Femur (tissue), 1 donor: Measurements from ENCODE around the gene COG4.
"Not testable (repeated sequence)": the region's sequence is repeated elsewhere in the genome, so short reads cannot be mapped to it uniquely, and the experiment has no call there.

Source experiments
- DNase-seq: peaks from one replicate; pipeline ENCODE4 v3.0.0-alpha.2; 2017

COG4 gene

GRCh38 chr16:70453117-70453891 lies 70.0 kb downstream of the COG4 start:
- DNase-seq = no peak

- DNase-seq = not testable (repeated sequence)
Observed at GRCh38 chr16:70451004-70451340, 72.4 kb downstream of the COG4 start.

GRCh38 chr16:70450142-70451003 lies 73.0 kb downstream of the COG4 start:
- not testable (repeated sequence) for DNase-seq

GRCh38 chr16:70448075-70448474 lies 75.3 kb downstream of the COG4 start:
- no peak for DNase-seq

- no peak for DNase-seq
Observed at GRCh38 chr16:70444249-70445063, 78.9 kb downstream of the COG4 start.

- no peak for DNase-seq
Observed at GRCh38 chr16:70442344-70442743, 81.0 kb downstream of the COG4 start.

- no peak for DNase-seq
Observed at GRCh38 chr16:70441406-70441990, 81.9 kb downstream of the COG4 start.

GRCh38 chr16:70440009-70440692 lies 83.2 kb downstream of the COG4 start:
- DNase-seq = no peak

GRCh38 chr16:70438969-70439862 lies 84.1 kb downstream of the COG4 start, which contains the start of gene ST3GAL2:
TSS of gene ST3GAL2 (minus strand) at chr16:70439100. CDS start at chr16:70398530, 40,570 bp downstream.
- DNase-seq = peak; percentile 98

- DNase-seq = peak; percentile 64
Observed at GRCh38 chr16:70438585-70438968, 84.8 kb downstream of the COG4 start.

- peak; percentile 49 for DNase-seq
Observed at GRCh38 chr16:70437582-70438557, 85.5 kb downstream of the COG4 start.

- peak; percentile 74 for DNase-seq
Observed at GRCh38 chr16:70437017-70437581, 86.3 kb downstream of the COG4 start.

GRCh38 chr16:70434484-70435260 lies 88.7 kb downstream of the COG4 start:
- no peak for DNase-seq

- peak; percentile 72 for DNase-seq
Observed at GRCh38 chr16:70433458-70434103, 89.8 kb downstream of the COG4 start.

- no peak for DNase-seq
Observed at GRCh38 chr16:70432723-70433457, 90.5 kb downstream of the COG4 start.

GRCh38 chr16:70432356-70432722 lies 91.0 kb downstream of the COG4 start:
- DNase-seq = no peak
